MM.1S (cell line): ENCODE data around the gene MRPS30.

Source experiments
- DNase-seq: peaks from one replicate; pipeline ENCODE4 v3.0.0-alpha.2; 2015
- H2AFZ ChIP-seq: fragments of 300-600 bp; sonication (generic); 2 replicates; pipeline ENCODE4 v1.6.0; 2016; ENCODE audit warnings: antibody characterized with exemption, low read length
- H3F3A ChIP-seq: fragments of 300-600 bp; sonication (generic); 2 replicates; pipeline ENCODE4 v1.6.1; 2016; ENCODE audit warnings: mild to moderate bottlenecking, antibody characterized with exemption, low read length, moderate library complexity, mixed read lengths; ENCODE audit not compliant: insufficient read depth
- H3K27ac ChIP-seq: fragments of 300-600 bp; sonication (generic); 2 replicates; pipeline ENCODE4 v1.5.1; 2016; ENCODE audit warnings: mild to moderate bottlenecking, low read length
- H3K27me3 ChIP-seq: fragments of 300-600 bp; sonication (generic); replicated peaks from 2 replicates; pipeline ENCODE4 v1.6.0; 2016; ENCODE audit warnings: low read length; ENCODE audit not compliant: insufficient read depth
- H3K36me3 ChIP-seq: fragments of 300-600 bp; sonication (generic); replicated peaks from 2 replicates; pipeline ENCODE4 v1.6.1; 2016; ENCODE audit warnings: mild to moderate bottlenecking, low read length, mixed read lengths; ENCODE audit not compliant: insufficient read depth
- H3K4me1 ChIP-seq: fragments of 300-600 bp; sonication (generic); 2 replicates; pipeline ENCODE4 v1.6.1; 2016; ENCODE audit warnings: low read length, mixed read lengths
- H3K4me2 ChIP-seq: fragments of 300-600 bp; sonication (generic); 2 replicates; pipeline ENCODE4 v1.6.0; 2016; ENCODE audit warnings: low read depth, low read length
- H3K4me3 ChIP-seq: fragments of 300-600 bp; sonication (generic); 2 replicates; pipeline ENCODE4 v1.5.1; 2016; ENCODE audit warnings: low read length, mixed read lengths
- H3K79me2 ChIP-seq: fragments of 300-600 bp; sonication (generic); 2 replicates; pipeline ENCODE4 v1.6.1; 2016; ENCODE audit warnings: mixed run types, low read length, mixed read lengths
- H3K9ac ChIP-seq: fragments of 300-600 bp; sonication (generic); 2 replicates; pipeline ENCODE4 v1.6.1; 2016; ENCODE audit warnings: low read length, mixed read lengths
- H3K9me2 ChIP-seq: fragments of 300-600 bp; sonication (generic); replicated peaks from 2 replicates; pipeline ENCODE4 v1.6.1; 2016; ENCODE audit warnings: mild to moderate bottlenecking, low read length, mixed read lengths; ENCODE audit not compliant: insufficient read depth
- H3K9me3 ChIP-seq: fragments of 300-600 bp; sonication (generic); replicated peaks from 2 replicates; pipeline ENCODE4 v1.6.1; 2016; ENCODE audit warnings: mild to moderate bottlenecking, low read length, mixed read lengths; ENCODE audit not compliant: insufficient read depth
- H4K20me1 ChIP-seq: fragments of 300-600 bp; sonication (generic); 2 replicates; pipeline ENCODE4 v1.6.1; 2016; ENCODE audit warnings: mild to moderate bottlenecking, low read length, moderate library complexity, mixed read lengths; ENCODE audit not compliant: insufficient read depth
- CTCF ChIP-seq: fragments of 300-600 bp; sonication (generic); IDR thresholded peaks from 2 replicates; pipeline ENCODE4 v1.5.1; 2016; ENCODE audit warnings: antibody characterized with exemption, low read length, mixed read lengths
- EZH2 ChIP-seq: fragments of 300-600 bp; sonication (generic); optimal IDR thresholded peaks from 2 replicates; pipeline ENCODE3; 2017; ENCODE audit warnings: low read depth, mild to moderate bottlenecking, antibody characterized with exemption, low read length, mixed read lengths
- EZH2phosphoT487 ChIP-seq: fragments of 300-600 bp; sonication (generic); IDR thresholded peaks from 2 replicates; pipeline ENCODE4 v1.6.1; 2018; ENCODE audit warnings: antibody characterized with exemption, low read length

MRPS30 gene

GRCh38 chr5:44806608-44807007 lies 2.1 kb upstream of the MRPS30 start:
- no peaks in the 10 kb centered on the region for H3K9me2 ChIP-seq
- H3K27ac ChIP-seq = no peak overlapping the region
- H3K9me3 ChIP-seq = no peaks in the 10 kb centered on the region
- DNase-seq = no peak
- no peaks in the 10 kb centered on the region for H3F3A ChIP-seq
- 0 out of 2 replicates have a peak, but pooled peaks cover 12% of the 10 kb centered on the region for H3K4me1 ChIP-seq
- H4K20me1 ChIP-seq = no peaks in the 10 kb centered on the region
- no peak overlapping the region for H3K4me2 ChIP-seq
- no peak overlapping the region for H3K4me3 ChIP-seq
- no peak overlapping the region for H2AFZ ChIP-seq
- H3K36me3 ChIP-seq = no peaks in the 10 kb centered on the region; the same call in 1 of the 2 replicates
- peaks cover 29% of the 10 kb centered on the region for H3K79me2 ChIP-seq
- no peaks in the 10 kb centered on the region for H3K27me3 ChIP-seq
- no peak for TF ChIP-seq EZH2phosphoT487
- H3K9ac ChIP-seq = no peak overlapping the region

GRCh38 chr5:44807269-44807668 lies 1.5 kb upstream of the MRPS30 start:
- no peaks in the 10 kb centered on the region for H3K9me2 ChIP-seq
- no peak overlapping the region for H3K27ac ChIP-seq
- no peaks in the 10 kb centered on the region for H4K20me1 ChIP-seq
- H3F3A ChIP-seq = no peaks in the 10 kb centered on the region
- no peak overlapping the region for H3K9ac ChIP-seq
- peaks cover 36% of the 10 kb centered on the region for H3K79me2 ChIP-seq
- no peaks in the 10 kb centered on the region for H3K27me3 ChIP-seq
- no peaks in the 10 kb centered on the region; the same call in 1 of the 2 replicates for H3K36me3 ChIP-seq
- no peak overlapping the region for H3K4me3 ChIP-seq
- no peak overlapping the region for H3K4me2 ChIP-seq
- no peaks in the 10 kb centered on the region for H3K9me3 ChIP-seq
- no peak for DNase-seq
- TF ChIP-seq CTCF = no peak
- TF ChIP-seq EZH2phosphoT487 = no peak
- no peak for TF ChIP-seq EZH2
- 0 out of 2 replicates have a peak, but pooled peaks cover 12% of the 10 kb centered on the region for H3K4me1 ChIP-seq
- H2AFZ ChIP-seq = no peak overlapping the region

- peaks cover 17% of the 10 kb centered on the region; the same call in 1 of the 2 replicates for H3K36me3 ChIP-seq
- H3K4me2 ChIP-seq = peak overlapping the region; percentile 55
- peaks cover 54% of the 10 kb centered on the region for H3K79me2 ChIP-seq
- H3K27me3 ChIP-seq = no peaks in the 10 kb centered on the region
- no peaks in the 10 kb centered on the region for H3K9me2 ChIP-seq
- peak overlapping the region; percentile 94 for H3K9ac ChIP-seq
- H2AFZ ChIP-seq = peak overlapping the region; percentile 89
- no peaks in the 10 kb centered on the region for H3K9me3 ChIP-seq
- H4K20me1 ChIP-seq = no peaks in the 10 kb centered on the region
- H3K4me1 ChIP-seq = 0 out of 2 replicates have a peak, but pooled peaks cover 12% of the 10 kb centered on the region
- no peak for TF ChIP-seq EZH2phosphoT487
- no peak for TF ChIP-seq CTCF
- TF ChIP-seq EZH2 = no peak
- peak overlapping the region; percentile 97 for H3K4me3 ChIP-seq
- peak; percentile 60 for DNase-seq
- no peaks in the 10 kb centered on the region for H3F3A ChIP-seq
- H3K27ac ChIP-seq = peak overlapping the region; percentile 82
These were observed 638 bp downstream of the MRPS30 start for GRCh38 chr5:44809215-44809955.

GRCh38 chr5:44809956-44810420 lies 1.2 kb downstream of the MRPS30 start:
- Histone ChIP-seq H3K9me3 (no peaks in the 10 kb centered on the region), H3K9me2 (no peaks in the 10 kb centered on the region), H4K20me1 (no peaks in the 10 kb centered on the region), H3K4me2 (peak overlapping the region; percentile 55), H3K4me3 (peak overlapping the region; percentile 97), H3K27ac (peak overlapping the region; percentile 82; the same call in 1 of the 2 replicates), H3K4me1 (0 out of 2 replicates have a peak, but pooled peaks cover 12% of the 10 kb centered on the region), H3K9ac (peak overlapping the region; percentile 94), H3K79me2 (peaks cover 60% of the 10 kb centered on the region), H3F3A (no peaks in the 10 kb centered on the region), H3K36me3 (peaks cover 22% of the 10 kb centered on the region; the same call in 1 of the 2 replicates), H2AFZ (peak overlapping the region; percentile 89; the same call in 1 of the 2 replicates), H3K27me3 (no peaks in the 10 kb centered on the region)
- no peak for TF ChIP-seq EZH2phosphoT487
- no peak for TF ChIP-seq CTCF
- no peak for TF ChIP-seq EZH2
- DNase-seq = no peak
